Lower leg skin (tissue), 4 donors: ENCODE measurements around the gene CCL2. TPM values are rescaled to one million over a fixed set of nuclear protein-coding genes. Genes with fewer than 3 reads are reported as not detected.

Experiments used
- DNase-seq, 2 donors: peaks; one replicate each; pipeline ENCODE4 v3.0.0-alpha.2; 2019; ENCODE audit warnings: low spot score in 2 of 2
- H3K4me3 ChIP-seq: fragments of 200-600 bp; sonication (generic); 2 replicates; pipeline ENCODE4 v1.5.1; 2017; ENCODE audit warnings: mild to moderate bottlenecking, low read depth; ENCODE audit not compliant: poor library complexity, severe bottlenecking
- POLR2A ChIP-seq, 2 donors: fragments of 450-650 bp; IDR thresholded peaks; one replicate each; pipeline ENCODE4 v1.6.1; 2016 to 2017; ENCODE audit warnings: antibody characterized with exemption in 2 of 2, mild to moderate bottlenecking in 1 of 2, moderate library complexity in 1 of 2
- WGBS, 2 donors: methylation state at CpG; one replicate each; pipeline ENCODE4 v1.1.5; 2018; 5-methylcytosine and 5-hydroxymethylcytosine counted together
- intact Hi-C: fragments of 100-400 bp; cut with DNase I; formaldehyde crosslinking; loops from one replicate; pipeline ENCODE4 v1.15.0; 2023; ENCODE audit warnings: low total_unique reads
- total RNA-seq, 4 donors: library from RNA; depleted of rRNA; stranded (reverse); fragments of >200 nt; gene quantifications; one replicate each; pipeline ENCODE4 v1.1.0, GENCODE V29; 2016
- TF ChIP-seq, protein P1 (sequence below), 3 donors: fragments of 450-650 bp; IDR thresholded peaks; one replicate each; pipeline ENCODE4 v1.5.1; 2016; ENCODE audit warnings: antibody characterized with exemption in 3 of 3, mild to moderate bottlenecking in 3 of 3, moderate library complexity in 2 of 3

CCL2 gene
- total RNA-seq, 4 donors from 2014 or later: 1.8 to 13.1 (median 7.0) TPM

GRCh38 chr17:34234616-34235015, 20.5 kb upstream of the CCL2 start:
- H3K4me3 ChIP-seq: no peak overlapping the region
- WGBS, 2 donors: 94 to 100% methylated on average over 3 of the region's 3 CpGs
- intact Hi-C loops: no loop called here
- DNase-seq: no peak
- TF ChIP-seq, protein P1, sequence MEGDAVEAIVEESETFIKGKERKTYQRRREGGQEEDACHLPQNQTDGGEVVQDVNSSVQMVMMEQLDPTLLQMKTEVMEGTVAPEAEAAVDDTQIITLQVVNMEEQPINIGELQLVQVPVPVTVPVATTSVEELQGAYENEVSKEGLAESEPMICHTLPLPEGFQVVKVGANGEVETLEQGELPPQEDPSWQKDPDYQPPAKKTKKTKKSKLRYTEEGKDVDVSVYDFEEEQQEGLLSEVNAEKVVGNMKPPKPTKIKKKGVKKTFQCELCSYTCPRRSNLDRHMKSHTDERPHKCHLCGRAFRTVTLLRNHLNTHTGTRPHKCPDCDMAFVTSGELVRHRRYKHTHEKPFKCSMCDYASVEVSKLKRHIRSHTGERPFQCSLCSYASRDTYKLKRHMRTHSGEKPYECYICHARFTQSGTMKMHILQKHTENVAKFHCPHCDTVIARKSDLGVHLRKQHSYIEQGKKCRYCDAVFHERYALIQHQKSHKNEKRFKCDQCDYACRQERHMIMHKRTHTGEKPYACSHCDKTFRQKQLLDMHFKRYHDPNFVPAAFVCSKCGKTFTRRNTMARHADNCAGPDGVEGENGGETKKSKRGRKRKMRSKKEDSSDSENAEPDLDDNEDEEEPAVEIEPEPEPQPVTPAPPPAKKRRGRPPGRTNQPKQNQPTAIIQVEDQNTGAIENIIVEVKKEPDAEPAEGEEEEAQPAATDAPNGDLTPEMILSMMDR (IDR thresholded peaks at IDR 0.05): no peak

DNA sequence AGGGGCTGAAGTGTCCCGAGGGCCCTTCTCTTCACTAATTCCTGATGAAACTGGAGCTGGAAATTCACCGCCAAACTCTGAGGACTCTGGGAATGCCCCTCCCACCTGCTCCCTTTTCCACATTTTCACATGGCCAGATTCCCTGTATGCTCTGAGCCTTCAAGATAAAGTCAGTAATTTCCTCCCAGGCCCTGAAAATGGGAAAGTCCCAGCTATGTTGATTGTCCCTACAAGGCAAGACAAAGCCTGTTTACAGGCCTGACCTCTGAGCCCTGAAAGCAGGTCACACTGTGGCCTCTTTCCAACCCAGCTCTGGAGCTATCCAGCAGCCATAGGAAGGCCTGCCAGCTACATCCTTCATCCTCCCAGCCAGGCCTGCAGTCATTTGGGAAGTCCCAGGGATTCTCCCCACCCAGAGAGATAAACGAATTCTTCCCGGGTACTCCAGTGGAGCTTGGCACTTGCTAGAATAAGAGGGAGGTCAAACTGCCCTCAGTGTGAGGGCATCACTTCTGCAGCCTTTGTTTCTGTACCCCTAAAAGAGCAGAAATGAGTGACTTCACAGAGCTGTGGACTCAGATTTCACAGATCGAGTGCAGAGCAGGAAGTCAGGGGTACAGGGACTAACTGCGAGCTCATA, 19.6 kb upstream of the CCL2 start:
- intact Hi-C loops: no loop called here

DNA sequence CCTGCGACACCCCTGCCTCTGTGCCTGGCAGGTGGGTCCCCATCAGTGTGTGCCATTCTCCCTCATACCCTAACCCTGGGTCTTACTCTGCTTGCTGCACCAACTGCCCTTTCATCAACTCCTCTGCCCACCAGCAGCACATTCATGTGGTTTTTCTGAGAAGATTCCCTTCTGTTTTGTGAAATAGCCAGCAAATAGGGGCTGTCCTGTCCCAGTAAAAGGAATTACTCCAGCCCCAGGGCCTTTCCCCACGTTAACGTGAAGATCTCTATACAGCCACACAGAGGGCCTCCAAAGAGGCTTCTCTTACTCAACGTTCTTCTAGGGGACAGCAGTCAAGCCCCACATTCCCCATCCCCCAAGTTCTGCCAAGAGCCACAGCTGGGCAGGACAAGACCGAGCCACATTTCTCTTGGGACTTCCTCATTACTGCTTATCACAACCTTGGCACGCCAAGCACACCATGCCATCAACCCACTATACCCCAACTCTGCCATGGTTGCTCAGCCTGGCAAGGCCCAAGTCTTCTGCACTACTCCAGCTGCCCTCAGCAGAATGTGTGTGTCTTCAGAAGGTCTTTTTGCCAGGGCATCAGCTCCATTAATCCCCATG, 18.7 kb upstream of the CCL2 start:
- no peak overlapping the region for H3K4me3 ChIP-seq
- DNase-seq: no peak
- TF ChIP-seq POLR2A (IDR thresholded peaks at IDR 0.05): no peak
- TF ChIP-seq, protein P1 (IDR thresholded peaks at IDR 0.05): no peak
- intact Hi-C loops: no loop called here
- WGBS, 2 donors: 77 to 78% methylated on average over 6 of the region's 6 CpGs

More for the DNA sequence above, 19.6 kb upstream of the CCL2 start:
- 23 to 31% methylated on average over 6 of the region's 6 CpGs for WGBS, 2 donors
- TF ChIP-seq POLR2A (IDR thresholded peaks at IDR 0.05): no peak
- TF ChIP-seq, protein P1 (IDR thresholded peaks at IDR 0.05): no peak
- H3K4me3 ChIP-seq: no peak overlapping the region
- DNase-seq: peak in 1 of 2 donors; percentile 37

- no peak for DNase-seq
- no peak for TF ChIP-seq POLR2A (IDR thresholded peaks at IDR 0.05)
- TF ChIP-seq, protein P1 (IDR thresholded peaks at IDR 0.05): no peak
- no peak overlapping the region for H3K4me3 ChIP-seq
- 80 to 84% methylated on average over 3 of the region's 3 CpGs for WGBS, 2 donors
- intact Hi-C loops: no loop called here
These were observed 17.6 kb upstream of the CCL2 start for GRCh38 chr17:34237458-34237857.

DNA sequence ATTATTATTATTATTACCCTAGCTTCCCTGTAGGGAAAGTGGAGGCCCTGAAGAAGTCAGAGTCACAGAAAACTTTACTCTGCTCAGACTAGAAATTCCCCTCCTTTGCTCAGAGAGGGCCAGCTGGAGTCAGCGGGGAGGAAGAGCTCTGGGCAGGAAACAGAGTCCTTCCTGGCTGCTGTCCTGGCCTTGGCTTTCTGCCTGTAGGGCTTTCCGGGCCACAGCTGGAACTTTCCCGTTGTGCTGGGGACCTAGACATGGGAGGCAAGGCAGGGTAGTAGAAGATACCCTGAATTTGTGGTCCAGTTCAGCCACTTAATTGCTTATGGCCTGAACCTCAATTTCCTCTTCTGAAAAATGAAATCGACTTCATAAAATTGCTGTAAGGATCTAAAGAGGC, 14.0 kb upstream of the CCL2 start:
- WGBS, 2 donors: 2 to 16% methylated on average over 4 of the region's 4 CpGs
- H3K4me3 ChIP-seq: no peak overlapping the region
- peak in 1 of 2 donors; percentile 45 for DNase-seq
- TF ChIP-seq, protein P1 (IDR thresholded peaks at IDR 0.05): no peak
- no peak for TF ChIP-seq POLR2A (IDR thresholded peaks at IDR 0.05)
- intact Hi-C loops: no loop called here
